NCI-H2107 treated with DMSO at 0.1 percent for 48 hours (cell line): Measurements from ENCODE around the gene PLA2G12A.

ENCODE experiments used
- DNase-seq: peaks from one replicate; lab custom pipeline; 2025; ENCODE audit not compliant: unreplicated experiment; lab: John Stamatoyannopoulos, UW

Gene PLA2G12A

GRCh38 chr4:109729117-109729717, 653 bp downstream of the PLA2G12A start:
- no peak for DNase-seq

- peak; percentile 11 for DNase-seq
Measured at GRCh38 chr4:109728385-109728784, 1.5 kb downstream of the PLA2G12A start.

- no peak for DNase-seq
Measured at GRCh38 chr4:109723110-109723509, 6.8 kb downstream of the PLA2G12A start.

- DNase-seq, result no peak
Measured at GRCh38 chr4:109722357-109722756, 7.5 kb downstream of the PLA2G12A start.

- no peak for DNase-seq
Measured at GRCh38 chr4:109721033-109721432, 8.8 kb downstream of the PLA2G12A start.

- DNase-seq, result no peak
Measured at GRCh38 chr4:109719604-109720003, 10.3 kb downstream of the PLA2G12A start.

- no peak for DNase-seq
Measured at GRCh38 chr4:109718759-109719158, 11.1 kb downstream of the PLA2G12A start.

- DNase-seq, result no peak
Measured at GRCh38 chr4:109713500-109713899, 16.4 kb downstream of the PLA2G12A start.

GRCh38 chr4:109708990-109709389, 20.9 kb downstream of the PLA2G12A start:
- no peak for DNase-seq

- no peak for DNase-seq
Measured at GRCh38 chr4:109708435-109708834, 21.4 kb downstream of the PLA2G12A start.

GRCh38 chr4:109703664-109704361, 26.1 kb downstream of the PLA2G12A start:
- DNase-seq, result no peak

GRCh38 chr4:109702950-109703663, 26.8 kb downstream of the PLA2G12A start, which contains the start of gene CASP6:
Gene CASP6 (minus strand): TSS chr4:109703445. CDS start chr4:109703395, 50 bp downstream.
- DNase-seq, result peak; percentile 32

GRCh38 chr4:109701566-109702410, 28.1 kb downstream of the PLA2G12A start:
- peak; percentile 38 for DNase-seq

- no peak for DNase-seq
Measured at GRCh38 chr4:109699553-109700225, 30.2 kb downstream of the PLA2G12A start.

- DNase-seq, result no peak
Measured at GRCh38 chr4:109698656-109699055, 31.2 kb downstream of the PLA2G12A start.

- no peak for DNase-seq
Measured at GRCh38 chr4:109691411-109691920, 38.4 kb downstream of the PLA2G12A start.

GRCh38 chr4:109690690-109691410, 39.0 kb downstream of the PLA2G12A start:
- DNase-seq, result no peak

- no peak for DNase-seq
Measured at GRCh38 chr4:109684727-109685126, 45.1 kb downstream of the PLA2G12A start.

- DNase-seq, result no peak
Measured at GRCh38 chr4:109683621-109684253, 46.1 kb downstream of the PLA2G12A start.
